Upper lobe of left lung (tissue), 6 donors: ENCODE results near the gene FOXQ1. TPM values are rescaled to one million over a fixed set of nuclear protein-coding genes. Genes with fewer than 3 reads are reported as not detected.
A peak's percentile ranks its signal among the peaks of the same experiment; 100 is the strongest.
"Not testable (repeated sequence)": the region's sequence is repeated elsewhere in the genome, so short reads cannot be mapped to it uniquely, and the experiment has no call there.

Experiments
- ATAC-seq, 2 donors: fragments of 200-7000 bp; cut with Tn5 transposase; one replicate each; pipeline ENCODE4 v1.9.1; 2022; ENCODE audit warnings: mild to moderate bottlenecking in 2 of 2, moderate library complexity in 2 of 2; ENCODE audit not compliant: low FRiP score in 2 of 2
- DNase-seq, 2 donors: peaks; one replicate each; pipeline ENCODE4 v3.0.0-alpha.2; 2019 to 2020
- H3K27ac ChIP-seq, 4 donors: fragments of 200-600 bp; sonication (generic); one replicate each; pipeline ENCODE4 v1.5.1; 2016 to 2019
- H3K27me3 ChIP-seq, 4 donors: fragments of 200-600 bp; sonication (generic); one replicate each; pipeline ENCODE4 v1.5.1; 2017 to 2019
- H3K36me3 ChIP-seq, 4 donors: fragments of 200-600 bp; sonication (generic); one replicate each; pipeline ENCODE4 v1.5.1; 2016 to 2019
- H3K4me1 ChIP-seq, 4 donors: fragments of 200-600 bp; sonication (generic); one replicate each; pipeline ENCODE4 v1.5.1; 2018 to 2019
- H3K4me3 ChIP-seq, 4 donors: fragments of 200-600 bp; sonication (generic); one replicate each; pipeline ENCODE4 v1.5.1; 2017 to 2019; ENCODE audit warnings: mild to moderate bottlenecking in 2 of 4, moderate library complexity in 1 of 4
- H3K9me3 ChIP-seq, 4 donors: fragments of 200-600 bp; sonication (generic); one replicate each; pipeline ENCODE4 v1.5.1; 2018 to 2019
- CTCF ChIP-seq, 6 experiments: fragments of 450-650 bp in 4 of 6; fragments of 200-600 bp in 2 of 6; sonication (generic) in 2 of 6; IDR thresholded peaks; one replicate each; pipeline ENCODE4 v1.5.1; 2016 to 2019; ENCODE audit warnings: antibody characterized with exemption in 6 of 6
- EP300 ChIP-seq, 4 donors: sonication (generic); formaldehyde crosslinking; IDR thresholded peaks; one replicate each; pipeline ENCODE4 v1.5.1; 2017; ENCODE audit warnings: antibody characterized with exemption in 4 of 4, control low read depth in 2 of 4
- POLR2A ChIP-seq, 4 donors: fragments of 450-650 bp; IDR thresholded peaks; one replicate each; pipeline ENCODE4 v1.5.1; 2016 to 2017; ENCODE audit warnings: antibody characterized with exemption in 4 of 4, mild to moderate bottlenecking in 2 of 4
- POLR2AphosphoS5 ChIP-seq, 2 donors: sonication (generic); formaldehyde crosslinking; IDR thresholded peaks; one replicate each; pipeline ENCODE4 v1.5.1; 2017; ENCODE audit warnings: antibody characterized with exemption in 2 of 2
- WGBS, 2 donors: methylation state at CpG; one replicate each; pipeline ENCODE4 v1.1.5; 2017 to 2018; 5-methylcytosine and 5-hydroxymethylcytosine counted together
- total RNA-seq, 6 donors: library from RNA; depleted of rRNA in 4 of 6; stranded (reverse); fragments of >200 nt in 4 of 6; gene quantifications; one replicate each; pipeline versions ENCODE4 v1.1.0 to v1.2.1, GENCODE V29; 2016 to 2021
- donor health status: DM: no; HTN: no; CAD: no; lungs with moderate emphysema.
- donor health status: DM: no; HTN: yes; CAD: no; lungs with severe emphysema.

Gene FOXQ1
- total RNA-seq, 6 donors from 2014 or later, result 3.9 to 15.4 (median 10.3) TPM

- no peaks in the 10 kb centered on the region for H3K9me3 ChIP-seq
- TF ChIP-seq CTCF (IDR thresholded peaks at IDR 0.05), result peak in 1 of 6 experiments; percentile 17
- no peak for TF ChIP-seq POLR2A (IDR thresholded peaks at IDR 0.05)
- ATAC-seq, result no peak
- H3K27me3 ChIP-seq, result peaks cover 0 to 25% (median 5%) of the 10 kb centered on the region in 4 donors
- H3K36me3 ChIP-seq, result no peaks in the 10 kb centered on the region
- peak in 1 of 2 donors; percentile 80 for DNase-seq
- peak overlapping the region; percentile 62 to 82 (median 70) for H3K27ac ChIP-seq
- H3K4me3 ChIP-seq, result peak overlapping the region; percentile 0 to 62 (median 53)
- WGBS, 2 donors, result 1% methylated on average over 7 of the region's 35 CpGs; no CpG with 5 or more reads in 1 of the 2 donors
- peaks cover 18 to 40% (median 22%) of the 10 kb centered on the region in 4 donors for H3K4me1 ChIP-seq
These were observed 4.6 kb downstream of the FOXQ1 start for GRCh38 chr6:1316489-1316971.

- no peak for TF ChIP-seq POLR2AphosphoS5 (IDR thresholded peaks at IDR 0.05)
- no peak for TF ChIP-seq POLR2A (IDR thresholded peaks at IDR 0.05)
- no peak for TF ChIP-seq CTCF (IDR thresholded peaks at IDR 0.05)
- no peak for TF ChIP-seq EP300 (IDR thresholded peaks at IDR 0.05)
- H3K27ac ChIP-seq, result peak overlapping the region in 2 of 4 donors; percentile 10 to 19
- H3K9me3 ChIP-seq, result no peaks in the 10 kb centered on the region
- no peak overlapping the region for H3K4me3 ChIP-seq
- DNase-seq, result peak in 1 of 2 donors; percentile 79
- no peaks in the 10 kb centered on the region for H3K36me3 ChIP-seq
- H3K27me3 ChIP-seq, result peaks cover 0 to 16% (median 3%) of the 10 kb centered on the region in 4 donors
- H3K4me1 ChIP-seq, result peaks cover 9 to 37% (median 18%) of the 10 kb centered on the region in 4 donors
- WGBS, 2 donors, result 85 to 94% methylated on average over 24 to 38 of the region's 43 CpGs
- no peak for ATAC-seq
These were observed 5.5 kb downstream of the FOXQ1 start for GRCh38 chr6:1317302-1317815.

- H3K4me3 ChIP-seq, result no peak overlapping the region
- H3K27ac ChIP-seq, result no peak overlapping the region
- 88 to 91% methylated on average over 6 to 7 of the region's 7 CpGs for WGBS, 2 donors
- peaks cover 6 to 35% (median 14%) of the 10 kb centered on the region in 4 donors for H3K4me1 ChIP-seq
- H3K27me3 ChIP-seq, result peaks cover 0 to 10% (median 0%) of the 10 kb centered on the region in 4 donors
- DNase-seq (no peak), ATAC-seq (no peak)
- H3K9me3 ChIP-seq, result no peaks in the 10 kb centered on the region
- no peaks in the 10 kb centered on the region for H3K36me3 ChIP-seq
- no peak for TF ChIP-seq POLR2A (IDR thresholded peaks at IDR 0.05)
- TF ChIP-seq EP300 (IDR thresholded peaks at IDR 0.05), result no peak
These were observed 6.1 kb downstream of the FOXQ1 start for GRCh38 chr6:1318036-1318435.

- peak in 1 of 2 donors; percentile 65 for DNase-seq
- H3K27me3 ChIP-seq, H3K4me3 ChIP-seq, H3K27ac ChIP-seq, H3K36me3 ChIP-seq, H3K9me3 ChIP-seq, ATAC-seq: not testable (repeated sequence)
- H3K4me1 ChIP-seq, result peaks cover 6 to 30% (median 17%) of the 10 kb centered on the region in 4 donors
- 81 to 94% methylated on average over 9 to 15 of the region's 22 CpGs for WGBS, 2 donors
These were observed 6.7 kb downstream of the FOXQ1 start for GRCh38 chr6:1318584-1318983.

GRCh38 chr6:1321738-1322137 lies 9.8 kb downstream of the FOXQ1 start:
- TF ChIP-seq POLR2AphosphoS5 (IDR thresholded peaks at IDR 0.05) (peak in 1 of 2 donors; percentile 49), CTCF (IDR thresholded peaks at IDR 0.05) (no peak)
- DNase-seq, result no peak
- Histone ChIP-seq H3K4me3 (no peak overlapping the region), H3K9me3 (no peaks in the 10 kb centered on the region), H3K27ac (peak overlapping the region in 2 of 4 donors; percentile 24 to 61), H3K27me3 (no peaks in the 10 kb centered on the region), H3K36me3 (no peaks in the 10 kb centered on the region), H3K4me1 (peaks cover 6 to 29% (median 19%) of the 10 kb centered on the region in 4 donors)
- peak in 1 of 2 donors; percentile 73 for ATAC-seq
- WGBS, 2 donors, result 7 to 12% methylated on average over 4 of the region's 4 CpGs

GRCh38 chr6:1322156-1322555 lies 10.3 kb downstream of the FOXQ1 start:
- TF ChIP-seq EP300 (IDR thresholded peaks at IDR 0.05) (no peak), POLR2AphosphoS5 (IDR thresholded peaks at IDR 0.05) (peak in 1 of 2 donors; percentile 11), CTCF (IDR thresholded peaks at IDR 0.05) (no peak), POLR2A (IDR thresholded peaks at IDR 0.05) (no peak)
- Histone ChIP-seq H3K27me3 (no peaks in the 10 kb centered on the region), H3K36me3 (no peaks in the 10 kb centered on the region), H3K27ac (peak overlapping the region in 2 of 4 donors; percentile 24 to 61), H3K4me1 (peaks cover 9 to 33% (median 23%) of the 10 kb centered on the region in 4 donors), H3K4me3 (no peak overlapping the region), H3K9me3 (no peaks in the 10 kb centered on the region)
- no peak for DNase-seq
- no peak for ATAC-seq
- 52 to 58% methylated on average over 3 of the region's 3 CpGs for WGBS, 2 donors
